Endothelial cell of umbilical vein (primary cell): ENCODE measurements around the gene RPS5. TPM values are rescaled to one million over a fixed set of nuclear protein-coding genes. Genes with fewer than 3 reads are reported as not detected.

Experiments
- BruUV-seq: library from RNA; stranded (reverse); fragments of 400-500 nt; replicated peaks from 2 replicates; lab custom pipeline; 2021; lab: Mats Ljungman, UMichigan
- CTCF ChIA-PET: fragments of 300-600, 350-600 bp; sonication (Branson Sonifier 250); formaldehyde crosslinking; loops from one replicate; lab custom pipeline; 2021; ENCODE audit warnings: antibody characterized with exemption, inconsistent platforms; lab: Charles Lee
- POLR2A ChIA-PET: fragments of 300-600, 350-600 bp; sonication (Branson Sonifier 250); formaldehyde crosslinking; loops from one replicate; lab custom pipeline; 2021; ENCODE audit warnings: antibody characterized with exemption, inconsistent platforms; lab: Charles Lee
- DNase-seq: peaks from one replicate; pipeline ENCODE4 v3.0.0-alpha.2; 2011; ENCODE audit warnings: low read depth, low spot score
- FAIRE-seq: peaks from 2 replicates; lab custom pipeline; 2011; peaks lifted over from hg19 to GRCh38; lab: Jason Lieb, UNC
- H2AFZ ChIP-seq: 2 replicates; pipeline ENCODE4 v1.6.0; 2012; ENCODE audit warnings: low read depth, low read length, control low read depth, inconsistent platforms
- H3K27ac ChIP-seq: 2 replicates; pipeline ENCODE4 v1.5.1; 2011; ENCODE audit warnings: low read depth, mild to moderate bottlenecking, control low read depth, low read length, moderate library complexity; ENCODE audit not compliant: insufficient read depth
- H3K27me3 ChIP-seq, 2 experiments: 2 replicates each; pipeline versions ENCODE4 v1.6.0 to v1.6.1; 2011; ENCODE audit warnings: low read length in 2 of 2, mixed read lengths in 1 of 2; ENCODE audit not compliant: control insufficient read depth in 2 of 2, insufficient read depth in 2 of 2
- H3K36me3 ChIP-seq, 2 experiments: 2 replicates in 1 of 2; 3 replicates in 1 of 2; pipeline ENCODE4 v1.5.1; 2011; ENCODE audit warnings: low read length in 2 of 2, mild to moderate bottlenecking in 1 of 2, moderate library complexity in 1 of 2; ENCODE audit not compliant: control insufficient read depth in 2 of 2, insufficient read depth in 2 of 2; ENCODE audit errors: extremely low read depth in 1 of 2
- H3K4me1 ChIP-seq: 3 replicates; pipeline ENCODE4 v1.5.1; 2011; ENCODE audit warnings: mild to moderate bottlenecking, low read length; ENCODE audit not compliant: control insufficient read depth, insufficient read depth; ENCODE audit errors: extremely low read depth
- H3K4me2 ChIP-seq: 2 replicates; pipeline ENCODE4 v1.6.1; 2011; ENCODE audit warnings: low read length, control low read depth, mixed read lengths; ENCODE audit not compliant: insufficient read depth
- H3K4me3 ChIP-seq, 3 experiments: fragments of 200-600 bp in 1 of 3; sonication (generic), shearing (Covaris generic) in 1 of 3; replicated peaks in 1 of 3; 2 replicates each; pipeline ENCODE4 v1.5.1; 2011 to 2016; ENCODE audit warnings: control low read depth in 3 of 3, low read length in 3 of 3, mild to moderate bottlenecking in 2 of 3, inconsistent platforms in 1 of 3, low read depth in 1 of 3, moderate library complexity in 1 of 3; ENCODE audit not compliant: insufficient read depth in 1 of 3
- H3K79me2 ChIP-seq: 2 replicates; pipeline ENCODE4 v1.6.0; 2012; ENCODE audit warnings: low read length, inconsistent platforms; ENCODE audit not compliant: control insufficient read depth, insufficient read depth
- H3K9ac ChIP-seq: replicated peaks from 2 replicates; pipeline ENCODE3; 2011; ENCODE audit warnings: low read length, control low read depth; ENCODE audit not compliant: insufficient read depth; ENCODE audit errors: extremely low read depth
- H3K9me1 ChIP-seq: replicated peaks from 3 replicates; pipeline ENCODE4 v1.6.0; 2011; ENCODE audit warnings: mild to moderate bottlenecking, low read length; ENCODE audit not compliant: control insufficient read depth, insufficient read depth; ENCODE audit errors: extremely low read depth
- H3K9me3 ChIP-seq: replicated peaks from 2 replicates; pipeline ENCODE4 v1.5.1; 2012; ENCODE audit warnings: low read length, inconsistent platforms; ENCODE audit not compliant: control insufficient read depth, insufficient read depth
- H4K20me1 ChIP-seq: replicated peaks from 2 replicates; pipeline ENCODE3; 2011; ENCODE audit warnings: mild to moderate bottlenecking, low read length; ENCODE audit not compliant: control insufficient read depth, insufficient read depth; ENCODE audit errors: extremely low read depth
- CTCF ChIP-seq, 2 donors: IDR thresholded peaks; 1 replicate in 1 of 2; 2 replicates in 1 of 2; pipeline ENCODE4 v1.5.1; 2011; ENCODE audit warnings: low read length in 2 of 2, mild to moderate bottlenecking in 2 of 2, moderate library complexity in 2 of 2, control low read depth in 1 of 2, inconsistent platforms in 1 of 2, low read depth in 1 of 2; ENCODE audit not compliant: insufficient read depth in 1 of 2; ENCODE audit errors: extremely low read depth in 1 of 2
- EZH2 ChIP-seq: IDR thresholded peaks from 2 replicates; pipeline ENCODE4 v1.6.1; 2012; ENCODE audit warnings: borderline replicate concordance, low read depth, mild to moderate bottlenecking, moderate library complexity, low read length, inconsistent platforms; ENCODE audit not compliant: severe bottlenecking
- FOS ChIP-seq: IDR thresholded peaks from 2 replicates; pipeline ENCODE4 v1.6.1; 2011; ENCODE audit warnings: mild to moderate bottlenecking, low read length, moderate library complexity, borderline replicate concordance; ENCODE audit not compliant: insufficient read depth
- GATA2 ChIP-seq: IDR thresholded peaks from 2 replicates; pipeline ENCODE4 v1.7.0; 2011; ENCODE audit warnings: low read depth, mild to moderate bottlenecking, moderate library complexity, mixed read lengths, low read length; ENCODE audit not compliant: insufficient read length, insufficient read depth
- JUN ChIP-seq: IDR thresholded peaks from 2 replicates; pipeline ENCODE4 v1.6.1; 2011; ENCODE audit warnings: borderline replicate concordance, low read depth; ENCODE audit not compliant: insufficient read length, insufficient read depth
- MAX ChIP-seq: IDR thresholded peaks from 2 replicates; pipeline ENCODE4 v1.6.1; 2011; ENCODE audit not compliant: insufficient read depth, insufficient read length
- MYC ChIP-seq: IDR thresholded peaks from one replicate; pipeline ENCODE4 v1.6.1; 2011; ENCODE audit warnings: mild to moderate bottlenecking, low read depth, low read length
- POLR2A ChIP-seq: IDR thresholded peaks from 2 replicates; pipeline ENCODE4 v1.6.1; 2012; ENCODE audit warnings: low read depth, mild to moderate bottlenecking, control low read depth, low read length
- POLR2AphosphoS5 ChIP-seq: IDR thresholded peaks from 2 replicates; pipeline ENCODE4 v1.6.1; 2012; ENCODE audit warnings: low read depth, mild to moderate bottlenecking, control low read depth, low read length, moderate library complexity; ENCODE audit not compliant: insufficient read depth
- dilution Hi-C: fragments of 300-500 bp; cut with MboI; formaldehyde crosslinking; loops from one replicate; pipeline ENCODE4 v1.15.0; 2019; ENCODE audit warnings: low sequenced_read_pairs; ENCODE audit not compliant: extremely low pct_ligation_motif_present
- intact Hi-C: fragments of 100-400 bp; cut with micrococcal nuclease; formaldehyde crosslinking; loops from one replicate; pipeline ENCODE4 v1.10.0; 2022
- polyA plus RNA-seq, 4 experiments: library from polyadenylated mRNA; depleted of rRNA in 3 of 4; stranded (reverse) in 3 of 4; unstranded in 1 of 4; fragments of >200 nt; gene quantifications; 2 replicates each; pipeline versions ENCODE4 v1.2.1 to v1.2.3, GENCODE V29; 2011 to 2012; ENCODE audit warnings: missing spikeins in 1 of 4
- total RNA-seq: library from RNA; stranded (reverse); gene quantifications from 2 replicates; pipeline ENCODE4 v1.2.3, GENCODE V29; 2021

RPS5 gene
- total and polyA plus RNA-seq, 2 donors (not counting 3 experiments of a cell fraction or from before 2014, with no cell fraction given), result 993 to 3,430 TPM

GRCh38 chr19:58385313-58385890, 1.7 kb upstream of the RPS5 start:
- Histone ChIP-seq H3K9me1 (no peaks in the 10 kb centered on the region), H3K4me2 (no peak overlapping the region), H3K27ac (no peak overlapping the region), H3K79me2 (peaks cover 27% of the 10 kb centered on the region), H2AFZ (no peak overlapping the region), H4K20me1 (peaks cover 2% of the 10 kb centered on the region), H3K4me1 (peaks cover 18% of the 10 kb centered on the region), H3K9me3 (no peaks in the 10 kb centered on the region), H3K36me3 (peaks cover 0 to 5% of the 10 kb centered on the region in 2 experiments), H3K4me3 (no peak overlapping the region), H3K9ac (no peak overlapping the region), H3K27me3 (no peaks in the 10 kb centered on the region)
- ChIA-PET POLR2A (no interaction called here), CTCF (no interaction called here)
- TF ChIP-seq MAX, result no peak
- TF ChIP-seq MYC, result no peak
- no peak for TF ChIP-seq POLR2A
- TF ChIP-seq JUN, result no peak
- TF ChIP-seq GATA2, result no peak
- TF ChIP-seq FOS, result no peak
- no peak for TF ChIP-seq EZH2
- no peak for TF ChIP-seq POLR2AphosphoS5
- TF ChIP-seq CTCF (IDR thresholded peaks at IDR 0.05; ENCODE audit: extremely low read depth in 1 of 2, insufficient read depth in 1 of 2, low read depth in 1 of 2, low read length in 2 of 2), result no peak
- DNase-seq, result no peak
- no peak for FAIRE-seq
- intact Hi-C loops (no loop called here), dilution Hi-C loops (no loop called here)
- no TSS peak for BruUV-seq
